Measurements from ENCODE around the gene ADAMTS2.

Gene ADAMTS2

GRCh38 chr5:179131321-179131835 is 213.9 kb downstream of the ADAMTS2 start:
- no peak for DNase-seq (ENCODE audit: extremely low read depth, low read depth)
- no peak for TF ChIP-seq CTCF (IDR thresholded peaks at IDR 0.05; ENCODE audit: low read depth, low read length, missing control alignments)

GRCh38 chr5:179130101-179130681 is 215.1 kb downstream of the ADAMTS2 start:
- no peak for DNase-seq (ENCODE audit: extremely low read depth, low read depth)
- TF ChIP-seq CTCF (IDR thresholded peaks at IDR 0.05; ENCODE audit: low read depth, low read length, missing control alignments), result no peak
- H3K4me3 ChIP-seq (replicated peaks; ENCODE audit: low read depth, low read length), result no peak overlapping the region

More at GRCh38 chr5:179131321-179131835, 213.9 kb downstream of the ADAMTS2 start:
- H3K4me3 ChIP-seq (replicated peaks; ENCODE audit: low read depth, low read length), result no peak overlapping the region

GRCh38 chr5:179129607-179130071 is 215.6 kb downstream of the ADAMTS2 start:
- no peak for TF ChIP-seq CTCF (IDR thresholded peaks at IDR 0.05; ENCODE audit: low read depth, low read length, missing control alignments)
- no peak for DNase-seq (ENCODE audit: extremely low read depth, low read depth)
- no peak overlapping the region for H3K4me3 ChIP-seq (replicated peaks; ENCODE audit: low read depth, low read length)

- TF ChIP-seq CTCF (IDR thresholded peaks at IDR 0.05; ENCODE audit: low read depth, low read length, missing control alignments), result no peak
- H3K4me3 ChIP-seq (replicated peaks; ENCODE audit: low read depth, low read length), result no peak overlapping the region
- DNase-seq (ENCODE audit: extremely low read depth, low read depth), result no peak
Observed at GRCh38 chr5:179128976-179129375, 216.3 kb downstream of the ADAMTS2 start.

GRCh38 chr5:179128041-179128365 is 217.3 kb downstream of the ADAMTS2 start:
- no peak for TF ChIP-seq CTCF (IDR thresholded peaks at IDR 0.05; ENCODE audit: low read depth, low read length, missing control alignments)
- no peak for DNase-seq (ENCODE audit: extremely low read depth, low read depth)

GRCh38 chr5:179127136-179128040 is 217.9 kb downstream of the ADAMTS2 start:
- DNase-seq (ENCODE audit: extremely low read depth, low read depth), result no peak
- H3K4me3 ChIP-seq (replicated peaks; ENCODE audit: low read depth, low read length), result no peak overlapping the region
- no peak for TF ChIP-seq CTCF (IDR thresholded peaks at IDR 0.05; ENCODE audit: low read depth, low read length, missing control alignments)

More at GRCh38 chr5:179128041-179128365, 217.3 kb downstream of the ADAMTS2 start:
- no peak overlapping the region for H3K4me3 ChIP-seq (replicated peaks; ENCODE audit: low read depth, low read length)
